IMR-90 (cell line): ENCODE results near the gene SYAP1.

Experiments used
- CEBPB ChIP-seq: IDR thresholded peaks from 2 replicates; pipeline ENCODE4 v1.6.1; 2012; ENCODE audit warnings: low read depth, low read length, improper control_type of control experiment
- FOS ChIP-seq: fragments of 150-350 bp; IDR thresholded peaks from 2 replicates; pipeline ENCODE4 v1.6.1; 2016; ENCODE audit warnings: low read depth, low read length
- MAFK ChIP-seq: IDR thresholded peaks from 2 replicates; pipeline ENCODE4 v1.6.1; 2012; ENCODE audit warnings: low read depth, low read length, improper control_type of control experiment
- MXI1 ChIP-seq: IDR thresholded peaks from 2 replicates; pipeline ENCODE4 v1.6.1; 2012; ENCODE audit warnings: low read depth, mild to moderate bottlenecking, low read length, moderate library complexity, borderline replicate concordance
- NFE2L2 ChIP-seq: fragments of 150-350 bp; IDR thresholded peaks from 2 replicates; pipeline ENCODE4 v1.6.1; 2016; ENCODE audit warnings: low read depth, mild to moderate bottlenecking, low read length
- POLR2A ChIP-seq: IDR thresholded peaks from 2 replicates; pipeline ENCODE4 v1.6.1; 2012; ENCODE audit warnings: mild to moderate bottlenecking, low read depth, low read length
- RAD21 ChIP-seq: IDR thresholded peaks from 2 replicates; pipeline ENCODE4 v1.6.1; 2012; ENCODE audit warnings: low read length, improper control_type of control experiment
- RCOR1 ChIP-seq: IDR thresholded peaks from 2 replicates; pipeline ENCODE4 v1.6.1; 2012; ENCODE audit warnings: mild to moderate bottlenecking, low read length, improper control_type of control experiment; ENCODE audit not compliant: insufficient replicate concordance
- RFX5 ChIP-seq: IDR thresholded peaks from 2 replicates; pipeline ENCODE4 v1.8.0; 2012; ENCODE audit warnings: low read depth, mild to moderate bottlenecking, low read length, moderate library complexity
- SMC3 ChIP-seq: fragments of 150-350 bp; IDR thresholded peaks from 2 replicates; pipeline ENCODE4 v1.6.1; 2016; ENCODE audit warnings: low read depth, mild to moderate bottlenecking, antibody characterized with exemption, low read length, moderate library complexity
- TF ChIP-seq, protein P1 (sequence below): conservative IDR thresholded peaks from 2 replicates; pipeline ENCODE4 v1.5.1; 2012; ENCODE audit warnings: mild to moderate bottlenecking, low read depth, low read length, improper control_type of control experiment
- TF ChIP-seq, protein P2 (sequence below): fragments of 150-350 bp; IDR thresholded peaks from 2 replicates; pipeline ENCODE4 v1.6.1; 2016; ENCODE audit warnings: low read depth, mild to moderate bottlenecking, low read length, moderate library complexity, borderline replicate concordance

- TF ChIP-seq, protein P1, sequence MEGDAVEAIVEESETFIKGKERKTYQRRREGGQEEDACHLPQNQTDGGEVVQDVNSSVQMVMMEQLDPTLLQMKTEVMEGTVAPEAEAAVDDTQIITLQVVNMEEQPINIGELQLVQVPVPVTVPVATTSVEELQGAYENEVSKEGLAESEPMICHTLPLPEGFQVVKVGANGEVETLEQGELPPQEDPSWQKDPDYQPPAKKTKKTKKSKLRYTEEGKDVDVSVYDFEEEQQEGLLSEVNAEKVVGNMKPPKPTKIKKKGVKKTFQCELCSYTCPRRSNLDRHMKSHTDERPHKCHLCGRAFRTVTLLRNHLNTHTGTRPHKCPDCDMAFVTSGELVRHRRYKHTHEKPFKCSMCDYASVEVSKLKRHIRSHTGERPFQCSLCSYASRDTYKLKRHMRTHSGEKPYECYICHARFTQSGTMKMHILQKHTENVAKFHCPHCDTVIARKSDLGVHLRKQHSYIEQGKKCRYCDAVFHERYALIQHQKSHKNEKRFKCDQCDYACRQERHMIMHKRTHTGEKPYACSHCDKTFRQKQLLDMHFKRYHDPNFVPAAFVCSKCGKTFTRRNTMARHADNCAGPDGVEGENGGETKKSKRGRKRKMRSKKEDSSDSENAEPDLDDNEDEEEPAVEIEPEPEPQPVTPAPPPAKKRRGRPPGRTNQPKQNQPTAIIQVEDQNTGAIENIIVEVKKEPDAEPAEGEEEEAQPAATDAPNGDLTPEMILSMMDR: peak; percentile 82
- TF ChIP-seq FOS (no peak), RCOR1 (no peak), MXI1 (no peak), NFE2L2 (no peak), POLR2A (no peak), MAFK (no peak), CEBPB (no peak), RFX5 (no peak), SMC3 (peak; percentile 79), RAD21 (peak; percentile 78)
- TF ChIP-seq, protein P2, sequence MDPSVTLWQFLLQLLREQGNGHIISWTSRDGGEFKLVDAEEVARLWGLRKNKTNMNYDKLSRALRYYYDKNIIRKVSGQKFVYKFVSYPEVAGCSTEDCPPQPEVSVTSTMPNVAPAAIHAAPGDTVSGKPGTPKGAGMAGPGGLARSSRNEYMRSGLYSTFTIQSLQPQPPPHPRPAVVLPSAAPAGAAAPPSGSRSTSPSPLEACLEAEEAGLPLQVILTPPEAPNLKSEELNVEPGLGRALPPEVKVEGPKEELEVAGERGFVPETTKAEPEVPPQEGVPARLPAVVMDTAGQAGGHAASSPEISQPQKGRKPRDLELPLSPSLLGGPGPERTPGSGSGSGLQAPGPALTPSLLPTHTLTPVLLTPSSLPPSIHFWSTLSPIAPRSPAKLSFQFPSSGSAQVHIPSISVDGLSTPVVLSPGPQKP: no peak
These were observed 24.2 kb upstream of the SYAP1 start for GRCh38 chrX:16695079-16695676.
